Liver (tissue), 9 donors: ENCODE data around the gene GREM2. TPM values are rescaled to one million over a fixed set of nuclear protein-coding genes. Genes with fewer than 3 reads are reported as not detected.

Source experiments
- DNase-seq: peaks from one replicate; pipeline ENCODE4 v3.0.0-alpha.2; 2017; ENCODE audit warnings: low spot score
- H3K27ac ChIP-seq, 2 donors: one replicate each; pipeline ENCODE4 v1.7.0; 2013; ENCODE audit warnings: inconsistent platforms in 2 of 2, low read length in 2 of 2, control low read depth in 1 of 2, low read depth in 1 of 2, mild to moderate bottlenecking in 1 of 2
- H3K27me3 ChIP-seq, 4 donors: one replicate each; pipeline versions ENCODE4 v1.6.1 to v1.7.0; 2013; ENCODE audit warnings: low read length in 3 of 4, inconsistent platforms in 1 of 4, mild to moderate bottlenecking in 1 of 4, moderate library complexity in 1 of 4; ENCODE audit not compliant: control insufficient read depth in 4 of 4, insufficient read depth in 4 of 4
- H3K36me3 ChIP-seq, 4 donors: one replicate each; pipeline versions ENCODE4 v1.6.1 to v1.7.0; 2013; ENCODE audit warnings: low read length in 3 of 4, mild to moderate bottlenecking in 3 of 4, low read depth in 1 of 4, moderate library complexity in 1 of 4; ENCODE audit not compliant: control insufficient read depth in 4 of 4, insufficient read depth in 3 of 4
- H3K4me1 ChIP-seq, 4 donors: one replicate each; pipeline versions ENCODE4 v1.6.1 to v1.7.0; 2013; ENCODE audit warnings: low read length in 3 of 4, mild to moderate bottlenecking in 3 of 4, moderate library complexity in 1 of 4; ENCODE audit not compliant: control insufficient read depth in 4 of 4, insufficient read depth in 4 of 4
- H3K4me3 ChIP-seq, 3 donors: one replicate each; pipeline versions ENCODE4 v1.6.1 to v1.7.0; 2013; ENCODE audit warnings: low read length in 3 of 3, control low read depth in 1 of 3, low read depth in 1 of 3, mild to moderate bottlenecking in 1 of 3
- H3K9ac ChIP-seq, 2 donors: one replicate each; pipeline ENCODE4 v1.7.0; 2013; ENCODE audit warnings: low read length in 2 of 2, mild to moderate bottlenecking in 2 of 2, moderate library complexity in 2 of 2, control low read depth in 1 of 2, low read depth in 1 of 2
- H3K9me3 ChIP-seq, 4 donors: one replicate each; pipeline versions ENCODE4 v1.6.1 to v1.7.0; 2013; ENCODE audit warnings: low read length in 3 of 4; ENCODE audit not compliant: control insufficient read depth in 4 of 4
- EGR1 ChIP-seq, 2 donors: IDR thresholded peaks; 2 replicates each; pipeline ENCODE4 v1.6.1; 2016 to 2018; ENCODE audit warnings: antibody characterized with exemption in 2 of 2, low read depth in 2 of 2
- FOXA1 ChIP-seq: IDR thresholded peaks from 2 replicates; pipeline ENCODE4 v1.6.1; 2016; ENCODE audit warnings: antibody characterized with exemption
- FOXA2 ChIP-seq: IDR thresholded peaks from 2 replicates; pipeline ENCODE4 v1.6.1; 2016; ENCODE audit warnings: antibody characterized with exemption
- HNF4A ChIP-seq, 2 donors: conservative IDR thresholded peaks; 2 replicates each; pipeline ENCODE4 v1.6.1; 2016; ENCODE audit warnings: antibody characterized with exemption in 2 of 2, mild to moderate bottlenecking in 2 of 2
- HNF4G ChIP-seq: IDR thresholded peaks from 2 replicates; pipeline ENCODE4 v1.6.1; 2016; ENCODE audit warnings: antibody characterized with exemption
- JUND ChIP-seq, 2 donors: IDR thresholded peaks; 2 replicates each; pipeline ENCODE4 v1.6.1; 2016; ENCODE audit warnings: antibody characterized with exemption in 2 of 2
- MAX ChIP-seq: IDR thresholded peaks from 2 replicates; pipeline ENCODE4 v1.6.1; 2016; ENCODE audit warnings: antibody characterized with exemption
- NR2F2 ChIP-seq: IDR thresholded peaks from 2 replicates; pipeline ENCODE4 v1.6.1; 2016; ENCODE audit warnings: antibody characterized with exemption
- RAD21 ChIP-seq, 2 donors: IDR thresholded peaks; 2 replicates each; pipeline ENCODE4 v1.6.1; 2016; ENCODE audit warnings: antibody characterized with exemption in 2 of 2, mild to moderate bottlenecking in 2 of 2
- REST ChIP-seq: IDR thresholded peaks from 2 replicates; pipeline ENCODE4 v1.6.1; 2016; ENCODE audit warnings: antibody characterized with exemption, mild to moderate bottlenecking
- SP1 ChIP-seq: IDR thresholded peaks from 2 replicates; pipeline ENCODE4 v1.6.1; 2018; ENCODE audit warnings: antibody characterized with exemption, mild to moderate bottlenecking
- TAF1 ChIP-seq: conservative IDR thresholded peaks from 2 replicates; pipeline ENCODE4 v1.6.1; 2016; ENCODE audit warnings: antibody characterized with exemption, mild to moderate bottlenecking
- YY1 ChIP-seq: IDR thresholded peaks from 2 replicates; pipeline ENCODE4 v1.6.1; 2016; ENCODE audit warnings: antibody characterized with exemption, mild to moderate bottlenecking
- WGBS: extraction: QIAGEN DNeasy Blood & Tissue Kit; methylation state at CpG from one replicate; pipeline ENCODE4 v1.1.7; 2013; 5-methylcytosine and 5-hydroxymethylcytosine counted together
- polyA plus RNA-seq, 2 donors: library from polyadenylated mRNA; stranded (reverse) in 1 of 2; unstranded in 1 of 2; fragments of 200-250 nt in 1 of 2; fragments of >200 nt in 1 of 2; fragmentation: Nextera tagmentation in 1 of 2; extraction: Ambion mirVana in 1 of 2; gene quantifications; one replicate each; pipeline versions ENCODE4 v1.2.1 to v1.2.3, GENCODE V29; 2013 to 2015
- total RNA-seq, 2 donors: library from RNA; depleted of rRNA; stranded (reverse); fragments of >200 nt; gene quantifications; one replicate each; pipeline ENCODE4 v1.2.3, GENCODE V29; 2014
- TF ChIP-seq, protein P1 (sequence below): IDR thresholded peaks from 2 replicates; pipeline ENCODE4 v1.6.1; 2016; ENCODE audit warnings: antibody characterized with exemption
- TF ChIP-seq, protein P2 (sequence below): IDR thresholded peaks from 2 replicates; pipeline ENCODE4 v1.6.1; 2016; ENCODE audit warnings: antibody characterized with exemption
- donor health status: healthy.
- donor health status: healthy.
- donor health status: healthy.
- donor health status: healthy.
- donor health status: healthy.

Gene GREM2
- total and polyA plus RNA-seq, 4 donors: 0.19 to 19.5 (median 4.3) TPM

- TF ChIP-seq, protein P1, sequence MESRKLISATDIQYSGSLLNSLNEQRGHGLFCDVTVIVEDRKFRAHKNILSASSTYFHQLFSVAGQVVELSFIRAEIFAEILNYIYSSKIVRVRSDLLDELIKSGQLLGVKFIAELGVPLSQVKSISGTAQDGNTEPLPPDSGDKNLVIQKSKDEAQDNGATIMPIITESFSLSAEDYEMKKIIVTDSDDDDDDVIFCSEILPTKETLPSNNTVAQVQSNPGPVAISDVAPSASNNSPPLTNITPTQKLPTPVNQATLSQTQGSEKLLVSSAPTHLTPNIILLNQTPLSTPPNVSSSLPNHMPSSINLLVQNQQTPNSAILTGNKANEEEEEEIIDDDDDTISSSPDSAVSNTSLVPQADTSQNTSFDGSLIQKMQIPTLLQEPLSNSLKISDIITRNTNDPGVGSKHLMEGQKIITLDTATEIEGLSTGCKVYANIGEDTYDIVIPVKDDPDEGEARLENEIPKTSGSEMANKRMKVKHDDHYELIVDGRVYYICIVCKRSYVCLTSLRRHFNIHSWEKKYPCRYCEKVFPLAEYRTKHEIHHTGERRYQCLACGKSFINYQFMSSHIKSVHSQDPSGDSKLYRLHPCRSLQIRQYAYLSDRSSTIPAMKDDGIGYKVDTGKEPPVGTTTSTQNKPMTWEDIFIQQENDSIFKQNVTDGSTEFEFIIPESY: no peak
- TF ChIP-seq RAD21 (IDR thresholded peaks at IDR 0.05) (peak in 1 of 2 donors; percentile 9), FOXA2 (no peak), SP1 (peak; percentile 20)
Observed at GRCh38 chr1:240474133-240474614, 137.8 kb downstream of the GREM2 start (continued).

DNA sequence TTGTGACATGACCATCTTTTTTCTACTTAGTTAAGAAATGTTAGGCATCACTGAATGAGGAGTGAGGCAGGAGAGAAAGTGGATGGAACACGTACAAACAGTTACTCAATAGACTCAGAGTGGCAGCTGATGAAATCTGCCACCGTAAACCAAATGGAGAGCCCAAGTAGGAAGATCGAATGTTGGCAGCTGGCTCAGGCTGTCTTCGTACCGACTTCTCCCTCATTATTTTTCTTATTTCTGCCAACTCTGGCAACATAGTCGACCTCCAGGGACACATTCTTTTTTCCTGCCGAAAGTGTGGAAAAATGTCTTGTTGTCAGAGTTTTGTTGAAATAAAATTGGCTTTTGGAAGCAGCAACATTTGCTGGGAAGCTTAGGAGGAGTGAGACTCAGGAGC, 143.3 kb downstream of the GREM2 start:
- H3K9ac ChIP-seq: no peak overlapping the region
- H3K4me1 ChIP-seq: no peaks in the 10 kb centered on the region
- no peaks in the 10 kb centered on the region for H3K36me3 ChIP-seq
- TF ChIP-seq REST (no peak), TAF1 (no peak), FOXA1 (no peak), HNF4G (no peak), FOXA2 (no peak), JUND (IDR thresholded peaks at IDR 0.05) (no peak), MAX (no peak)
- TF ChIP-seq, protein P2, sequence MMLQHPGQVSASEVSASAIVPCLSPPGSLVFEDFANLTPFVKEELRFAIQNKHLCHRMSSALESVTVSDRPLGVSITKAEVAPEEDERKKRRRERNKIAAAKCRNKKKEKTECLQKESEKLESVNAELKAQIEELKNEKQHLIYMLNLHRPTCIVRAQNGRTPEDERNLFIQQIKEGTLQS: no peak
- H3K27ac ChIP-seq: no peak overlapping the region
- no peaks in the 10 kb centered on the region for H3K27me3 ChIP-seq
- no peaks in the 10 kb centered on the region for H3K9me3 ChIP-seq
- no peak for DNase-seq
- 75% methylated on average over 7 of the region's 7 CpGs for whole genome bisulfite sequencing
- H3K4me3 ChIP-seq: no peak overlapping the region

- TF ChIP-seq NR2F2 (no peak), REST (no peak), TAF1 (no peak), YY1 (no peak), HNF4G (no peak), SP1 (no peak), HNF4A (conservative IDR thresholded peaks at IDR 0.05) (no peak), EGR1 (IDR thresholded peaks at IDR 0.05; ENCODE audit: low read depth in 2 of 2) (no peak), FOXA2 (no peak)
- TF ChIP-seq, protein P2: no peak
- TF ChIP-seq, protein P1: no peak
- H3K27ac ChIP-seq: no peak overlapping the region
- H3K4me3 ChIP-seq: no peak overlapping the region
- H3K9ac ChIP-seq: no peak overlapping the region
- H3K9me3 ChIP-seq: no peaks in the 10 kb centered on the region
- no peaks in the 10 kb centered on the region for H3K4me1 ChIP-seq
- no peaks in the 10 kb centered on the region for H3K36me3 ChIP-seq
- no peak for DNase-seq
- H3K27me3 ChIP-seq: no peaks in the 10 kb centered on the region
Observed at GRCh38 chr1:240467895-240468294, 144.1 kb downstream of the GREM2 start.
